HL-60 (cell line): ENCODE measurements around the gene AZIN2.

Experiments used
- DNase-seq, 2 experiments: peaks; one replicate each; pipeline ENCODE4 v3.0.0-alpha.2; 2010 to 2020; ENCODE audit warnings: low read depth in 1 of 2, low spot score in 1 of 2
- H3K27ac ChIP-seq: fragments of 250-450 bp; sonication (Bioruptor Pico); replicated peaks from 2 replicates; pipeline ENCODE4 v1.5.1; 2020; ENCODE audit warnings: mild to moderate bottlenecking, moderate library complexity
- H3K27me3 ChIP-seq: fragments of 250-450 bp; sonication (Bioruptor Pico); 2 replicates; pipeline ENCODE4 v1.5.1; 2021; ENCODE audit warnings: mild to moderate bottlenecking, moderate library complexity; ENCODE audit not compliant: insufficient read depth, poor library complexity, severe bottlenecking
- H3K4me3 ChIP-seq: replicated peaks from 2 replicates; pipeline ENCODE4 v1.5.1; 2011; ENCODE audit warnings: mild to moderate bottlenecking, control low read depth, low read length; ENCODE audit not compliant: insufficient read depth
- GABPA ChIP-seq: IDR thresholded peaks from 2 replicates; pipeline ENCODE4 v1.6.1; 2012; ENCODE audit warnings: low read depth
- POLR2AphosphoS5 ChIP-seq: IDR thresholded peaks from 2 replicates; pipeline ENCODE4 v1.6.1; 2012; ENCODE audit warnings: low read depth
- SPI1 ChIP-seq: IDR thresholded peaks from 2 replicates; pipeline ENCODE4 v1.6.1; 2012; ENCODE audit warnings: low read depth, mild to moderate bottlenecking, borderline replicate concordance
- TF ChIP-seq, protein P1 (sequence below): IDR thresholded peaks from 2 replicates; pipeline ENCODE4 v1.6.1; 2012; ENCODE audit warnings: low read depth; ENCODE audit not compliant: insufficient replicate concordance
- TF ChIP-seq, protein P2 (sequence below): IDR thresholded peaks from one replicate; pipeline ENCODE4 v1.5.1; 2011; ENCODE audit warnings: low read length, control low read depth, inconsistent platforms; ENCODE audit not compliant: insufficient read depth

Gene AZIN2

GRCh38 chr1:33163621-33164519 is 82.9 kb downstream of the AZIN2 start:
- Histone ChIP-seq H3K27me3 (no peaks in the 10 kb centered on the region), H3K4me3 (no peak overlapping the region), H3K27ac (no peak overlapping the region)
- TF ChIP-seq SPI1 = no peak
- TF ChIP-seq, protein P1, sequence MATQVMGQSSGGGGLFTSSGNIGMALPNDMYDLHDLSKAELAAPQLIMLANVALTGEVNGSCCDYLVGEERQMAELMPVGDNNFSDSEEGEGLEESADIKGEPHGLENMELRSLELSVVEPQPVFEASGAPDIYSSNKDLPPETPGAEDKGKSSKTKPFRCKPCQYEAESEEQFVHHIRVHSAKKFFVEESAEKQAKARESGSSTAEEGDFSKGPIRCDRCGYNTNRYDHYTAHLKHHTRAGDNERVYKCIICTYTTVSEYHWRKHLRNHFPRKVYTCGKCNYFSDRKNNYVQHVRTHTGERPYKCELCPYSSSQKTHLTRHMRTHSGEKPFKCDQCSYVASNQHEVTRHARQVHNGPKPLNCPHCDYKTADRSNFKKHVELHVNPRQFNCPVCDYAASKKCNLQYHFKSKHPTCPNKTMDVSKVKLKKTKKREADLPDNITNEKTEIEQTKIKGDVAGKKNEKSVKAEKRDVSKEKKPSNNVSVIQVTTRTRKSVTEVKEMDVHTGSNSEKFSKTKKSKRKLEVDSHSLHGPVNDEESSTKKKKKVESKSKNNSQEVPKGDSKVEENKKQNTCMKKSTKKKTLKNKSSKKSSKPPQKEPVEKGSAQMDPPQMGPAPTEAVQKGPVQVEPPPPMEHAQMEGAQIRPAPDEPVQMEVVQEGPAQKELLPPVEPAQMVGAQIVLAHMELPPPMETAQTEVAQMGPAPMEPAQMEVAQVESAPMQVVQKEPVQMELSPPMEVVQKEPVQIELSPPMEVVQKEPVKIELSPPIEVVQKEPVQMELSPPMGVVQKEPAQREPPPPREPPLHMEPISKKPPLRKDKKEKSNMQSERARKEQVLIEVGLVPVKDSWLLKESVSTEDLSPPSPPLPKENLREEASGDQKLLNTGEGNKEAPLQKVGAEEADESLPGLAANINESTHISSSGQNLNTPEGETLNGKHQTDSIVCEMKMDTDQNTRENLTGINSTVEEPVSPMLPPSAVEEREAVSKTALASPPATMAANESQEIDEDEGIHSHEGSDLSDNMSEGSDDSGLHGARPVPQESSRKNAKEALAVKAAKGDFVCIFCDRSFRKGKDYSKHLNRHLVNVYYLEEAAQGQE = no peak
- no peak for TF ChIP-seq GABPA
- no peak for TF ChIP-seq POLR2AphosphoS5
- TF ChIP-seq, protein P2, sequence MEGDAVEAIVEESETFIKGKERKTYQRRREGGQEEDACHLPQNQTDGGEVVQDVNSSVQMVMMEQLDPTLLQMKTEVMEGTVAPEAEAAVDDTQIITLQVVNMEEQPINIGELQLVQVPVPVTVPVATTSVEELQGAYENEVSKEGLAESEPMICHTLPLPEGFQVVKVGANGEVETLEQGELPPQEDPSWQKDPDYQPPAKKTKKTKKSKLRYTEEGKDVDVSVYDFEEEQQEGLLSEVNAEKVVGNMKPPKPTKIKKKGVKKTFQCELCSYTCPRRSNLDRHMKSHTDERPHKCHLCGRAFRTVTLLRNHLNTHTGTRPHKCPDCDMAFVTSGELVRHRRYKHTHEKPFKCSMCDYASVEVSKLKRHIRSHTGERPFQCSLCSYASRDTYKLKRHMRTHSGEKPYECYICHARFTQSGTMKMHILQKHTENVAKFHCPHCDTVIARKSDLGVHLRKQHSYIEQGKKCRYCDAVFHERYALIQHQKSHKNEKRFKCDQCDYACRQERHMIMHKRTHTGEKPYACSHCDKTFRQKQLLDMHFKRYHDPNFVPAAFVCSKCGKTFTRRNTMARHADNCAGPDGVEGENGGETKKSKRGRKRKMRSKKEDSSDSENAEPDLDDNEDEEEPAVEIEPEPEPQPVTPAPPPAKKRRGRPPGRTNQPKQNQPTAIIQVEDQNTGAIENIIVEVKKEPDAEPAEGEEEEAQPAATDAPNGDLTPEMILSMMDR = no peak
- DNase-seq = no peak

DNA sequence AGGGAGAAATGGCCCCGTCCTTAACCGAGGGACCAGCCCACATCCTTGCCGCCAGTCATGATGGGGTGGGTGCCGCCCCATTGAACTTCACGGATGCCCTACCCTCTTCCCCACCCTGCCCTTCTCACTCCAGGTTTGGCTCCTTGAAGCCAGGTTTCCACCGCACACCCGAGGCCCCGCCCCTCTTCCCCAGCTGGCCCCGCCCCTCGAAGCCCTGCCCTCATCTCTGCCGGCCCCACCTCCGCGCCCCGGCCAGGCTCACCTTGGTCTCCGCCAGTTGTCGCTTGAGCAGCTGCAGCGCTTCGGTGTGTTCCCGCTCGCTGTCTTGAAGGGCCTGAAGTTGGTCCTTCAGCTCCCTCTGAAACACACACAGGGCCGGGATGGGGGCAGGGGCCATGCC is 84.3 kb downstream of the AZIN2 start:
- no peak overlapping the region for H3K4me3 ChIP-seq
- H3K27ac ChIP-seq = no peak overlapping the region
- DNase-seq = no peak
- TF ChIP-seq POLR2AphosphoS5 = no peak
- TF ChIP-seq GABPA = no peak
- TF ChIP-seq SPI1 = no peak
- TF ChIP-seq, protein P1 = no peak
- TF ChIP-seq, protein P2 = no peak
- H3K27me3 ChIP-seq = no peaks in the 10 kb centered on the region

GRCh38 chr1:33165809-33166208 is 84.9 kb downstream of the AZIN2 start:
- no peak for DNase-seq
- TF ChIP-seq SPI1 (no peak), POLR2AphosphoS5 (no peak)
- Histone ChIP-seq H3K27me3 (no peaks in the 10 kb centered on the region), H3K4me3 (no peak overlapping the region), H3K27ac (no peak overlapping the region)

- H3K27me3 ChIP-seq = no peaks in the 10 kb centered on the region
- TF ChIP-seq POLR2AphosphoS5 (no peak), SPI1 (no peak), GABPA (no peak)
- TF ChIP-seq, protein P2 = no peak
- TF ChIP-seq, protein P1 = no peak
- no peak for DNase-seq
- H3K4me3 ChIP-seq = no peak overlapping the region
- no peak overlapping the region for H3K27ac ChIP-seq
Observed at GRCh38 chr1:33167650-33168447, 86.9 kb downstream of the AZIN2 start.
